Upper lobe of right lung (tissue), 1 donor: ENCODE measurements around the gene EIF3I. TPM values are rescaled to one million over a fixed set of nuclear protein-coding genes. Genes with fewer than 3 reads are reported as not detected.

Experiments used
- ATAC-seq: fragments of 200-7000 bp; cut with Tn5 transposase; one replicate; pipeline ENCODE4 v1.9.1; 2020; ENCODE audit warnings: mild to moderate bottlenecking, moderate library complexity
- DNase-seq: peaks from one replicate; pipeline ENCODE4 v3.0.0-alpha.2; 2020
- H3K27ac ChIP-seq: fragments of 200-600 bp; one replicate; pipeline ENCODE4 v1.8.0; 2022
- H3K27me3 ChIP-seq: fragments of 200-600 bp; one replicate; pipeline ENCODE4 v1.8.0; 2022; ENCODE audit warnings: mild to moderate bottlenecking
- H3K36me3 ChIP-seq: fragments of 200-600 bp; one replicate; pipeline ENCODE4 v1.8.0; 2022
- H3K4me1 ChIP-seq: fragments of 200-600 bp; one replicate; pipeline ENCODE4 v1.8.0; 2022
- H3K4me3 ChIP-seq: fragments of 200-600 bp; one replicate; pipeline ENCODE4 v1.8.0; 2022; ENCODE audit warnings: mild to moderate bottlenecking
- H3K9me3 ChIP-seq: fragments of 200-600 bp; one replicate; pipeline ENCODE4 v1.8.0; 2022
- CTCF ChIP-seq: fragments of 200-600 bp; IDR thresholded peaks from one replicate; pipeline ENCODE4 v1.8.0; 2022; ENCODE audit warnings: antibody characterized with exemption
- intact Hi-C: fragments of 100-400 bp; cut with DNase I; formaldehyde crosslinking; loops from one replicate; pipeline ENCODE4 v1.11.0; 2022
- total RNA-seq: library from RNA; stranded (reverse); fragmentation: NEBNext Ultra II Directional; extraction: Animal tissue kit (Norgen Biotek cat#: 25700); gene quantifications from one replicate; pipeline ENCODE4 v1.2.1, GENCODE V29; 2021
- donor health status: DM: no; HTN: yes; CAD: no; lungs with severe emphysema.

Gene EIF3I
- total RNA-seq, 1 donor from 2014 or later: 116 TPM

- H3K4me1 ChIP-seq: peaks cover 26% of the 10 kb centered on the region
- H3K36me3 ChIP-seq: peaks cover 29% of the 10 kb centered on the region
- DNase-seq (no peak), ATAC-seq (no peak)
- intact Hi-C loops: no loop called here
- no peak overlapping the region for H3K27ac ChIP-seq
- H3K4me3 ChIP-seq: no peak overlapping the region
- no peaks in the 10 kb centered on the region for H3K9me3 ChIP-seq
- TF ChIP-seq CTCF: no peak
- no peaks in the 10 kb centered on the region for H3K27me3 ChIP-seq
Measured at GRCh38 chr1:32219022-32219421, 3.2 kb upstream of the EIF3I start.

GRCh38 chr1:32220746-32221580, 1.2 kb upstream of the EIF3I start:
- intact Hi-C loops: no loop called here
- Histone ChIP-seq H3K4me3 (peak overlapping the region; percentile 92), H3K27me3 (no peaks in the 10 kb centered on the region), H3K27ac (peak overlapping the region; percentile 97), H3K9me3 (no peaks in the 10 kb centered on the region), H3K4me1 (peaks cover 26% of the 10 kb centered on the region), H3K36me3 (peaks cover 30% of the 10 kb centered on the region)
- no peak for TF ChIP-seq CTCF
- ATAC-seq (no peak), DNase-seq (no peak)

- Histone ChIP-seq H3K27ac (peak overlapping the region; percentile 97), H3K9me3 (no peaks in the 10 kb centered on the region), H3K36me3 (peaks cover 35% of the 10 kb centered on the region), H3K4me1 (peaks cover 24% of the 10 kb centered on the region), H3K27me3 (no peaks in the 10 kb centered on the region), H3K4me3 (peak overlapping the region; percentile 92)
- intact Hi-C loops: no loop called here
- DNase-seq: no peak
- ATAC-seq: no peak
- TF ChIP-seq CTCF: no peak
Measured at GRCh38 chr1:32221581-32221979, 627 bp upstream of the EIF3I start.

GRCh38 chr1:32223683-32224082, 1.5 kb downstream of the EIF3I start:
- no peak for TF ChIP-seq CTCF
- DNase-seq (no peak), ATAC-seq (no peak)
- H3K27me3 ChIP-seq: no peaks in the 10 kb centered on the region
- H3K9me3 ChIP-seq: no peaks in the 10 kb centered on the region
- intact Hi-C loops: no loop called here
- peak overlapping the region; percentile 97 for H3K27ac ChIP-seq
- H3K4me1 ChIP-seq: peaks cover 24% of the 10 kb centered on the region
- peaks cover 48% of the 10 kb centered on the region for H3K36me3 ChIP-seq
- H3K4me3 ChIP-seq: peak overlapping the region; percentile 92

- Histone ChIP-seq H3K27ac (no peak overlapping the region), H3K9me3 (no peaks in the 10 kb centered on the region), H3K4me1 (peaks cover 24% of the 10 kb centered on the region), H3K27me3 (no peaks in the 10 kb centered on the region), H3K4me3 (no peak overlapping the region), H3K36me3 (peaks cover 54% of the 10 kb centered on the region)
- no peak for TF ChIP-seq CTCF
- intact Hi-C loops: no loop called here
- ATAC-seq (no peak), DNase-seq (no peak)
Measured at GRCh38 chr1:32224285-32224684, 2.1 kb downstream of the EIF3I start.
